HepG2 (cell line): ENCODE results near the gene C9orf50. TPM values are rescaled to one million over a fixed set of nuclear protein-coding genes. Genes with fewer than 3 reads are reported as not detected.
A peak's percentile ranks its signal among the peaks of the same experiment; 100 is the strongest.

ENCODE experiments used
- FOXA1 ChIP-seq, 2 experiments: fragments of 450-650 bp in 1 of 2; sonication (generic) in 1 of 2; formaldehyde crosslinking in 1 of 2; IDR thresholded peaks; 2 replicates each; pipeline versions ENCODE4 v1.4.0 to v1.6.1; 2016 to 2020; ENCODE audit warnings: missing genetic modification reagents in 1 of 2
- NAIF1 ChIP-seq: sonication (generic); formaldehyde crosslinking; IDR thresholded peaks from 2 replicates; pipeline ENCODE4 v1.5.0; 2020; ENCODE audit warnings: mild to moderate bottlenecking, missing genetic modification reagents, borderline replicate concordance
- NFE2L1 ChIP-seq: sonication (generic); formaldehyde crosslinking; IDR thresholded peaks from 2 replicates; pipeline ENCODE4 v1.4.0; 2020; ENCODE audit warnings: missing genetic modification reagents, mild to moderate bottlenecking, borderline replicate concordance
- NR2F1 ChIP-seq, 2 experiments: fragments of 450-650 bp in 1 of 2; formaldehyde crosslinking in 1 of 2; IDR thresholded peaks; 2 replicates each; pipeline versions ENCODE4 v1.5.0 to v1.6.1; 2016 to 2020; ENCODE audit warnings: mild to moderate bottlenecking in 1 of 2, missing compliant biosample characterization in 1 of 2, missing genetic modification reagents in 1 of 2, moderate library complexity in 1 of 2
- NR2F6 ChIP-seq, 2 experiments: IDR thresholded peaks; 2 replicates each; pipeline ENCODE4 v1.6.1; 2016; ENCODE audit warnings: antibody characterized with exemption in 1 of 2, mild to moderate bottlenecking in 1 of 2
- SNAPC2 ChIP-seq: sonication (generic); formaldehyde crosslinking; IDR thresholded peaks from 2 replicates; pipeline ENCODE4 v1.8.1; 2022; ENCODE audit warnings: mild to moderate bottlenecking, missing genetic modification reagents
- SP5 ChIP-seq: IDR thresholded peaks from 2 replicates; pipeline ENCODE4 v1.6.1; 2016; ENCODE audit warnings: low read depth, borderline replicate concordance
- SPEN ChIP-seq: sonication (generic); formaldehyde crosslinking; IDR thresholded peaks from 2 replicates; pipeline ENCODE4 v1.5.1; 2020; ENCODE audit warnings: low read depth, mild to moderate bottlenecking, missing genetic modification reagents
- TBX2 ChIP-seq: sonication (generic); formaldehyde crosslinking; IDR thresholded peaks from 2 replicates; pipeline ENCODE4 v1.5.0; 2020; ENCODE audit warnings: missing genetic modification reagents, mild to moderate bottlenecking, borderline replicate concordance
- ZNF274 ChIP-seq: sonication (generic); formaldehyde crosslinking; IDR thresholded peaks from 2 replicates; pipeline ENCODE4 v1.5.1; 2020; ENCODE audit warnings: mild to moderate bottlenecking, missing genetic modification reagents
- ZNF343 ChIP-seq: sonication (generic); formaldehyde crosslinking; IDR thresholded peaks from 2 replicates; pipeline ENCODE4 v1.4.0; 2020; ENCODE audit warnings: mild to moderate bottlenecking, missing genetic modification reagents
- ZNF775 ChIP-seq: sonication (generic); formaldehyde crosslinking; IDR thresholded peaks from 2 replicates; pipeline ENCODE4 v1.4.0; 2020; ENCODE audit warnings: missing genetic modification reagents, mild to moderate bottlenecking, moderate library complexity, borderline replicate concordance
- polyA plus RNA-seq, 8 experiments: library from polyadenylated mRNA; depleted of rRNA in 3 of 8; stranded (reverse) in 7 of 8; unstranded in 1 of 8; fragments of >200 nt; fragmentation: Illumina TruSeq in 4 of 8; extraction: Trizol in 4 of 8; gene quantifications; 2 replicates each; pipeline versions ENCODE4 v1.2.1 to v1.2.3, GENCODE V29; 2011 to 2016; ENCODE audit warnings: low read depth in 4 of 8, missing spikeins in 1 of 8, mixed read lengths in 1 of 8; ENCODE audit not compliant: insufficient read depth in 1 of 8
- total RNA-seq, 5 experiments: library from RNA; depleted of rRNA; stranded (reverse); fragments of >200 nt; fragmentation: Illumina TruSeq; extraction: Trizol; gene quantifications; 2 replicates each; pipeline ENCODE4 v1.2.3, GENCODE V29; 2016; ENCODE audit warnings: low read depth in 1 of 5
- TF ChIP-seq, protein P1 (sequence below): sonication (generic); formaldehyde crosslinking; IDR thresholded peaks from 2 replicates; pipeline ENCODE4 v1.4.0; 2020; ENCODE audit warnings: missing genetic modification reagents
- TF ChIP-seq, protein P2 (sequence below): sonication (generic); formaldehyde crosslinking; IDR thresholded peaks from 2 replicates; pipeline ENCODE4 v1.4.0; 2020; ENCODE audit warnings: missing genetic modification reagents
- TF ChIP-seq, protein P3 (sequence below): sonication (generic); formaldehyde crosslinking; IDR thresholded peaks from 2 replicates; pipeline ENCODE4 v1.5.1; 2020; ENCODE audit warnings: mild to moderate bottlenecking, moderate library complexity, missing genetic modification reagents
- TF ChIP-seq, protein P4 (sequence below): fragments of 450-650 bp; IDR thresholded peaks from 2 replicates; pipeline ENCODE4 v1.6.1; 2016
- TF ChIP-seq, protein P5 (sequence below): sonication (generic); formaldehyde crosslinking; IDR thresholded peaks from 2 replicates; pipeline ENCODE4 v1.4.0; 2020; ENCODE audit warnings: missing genetic modification reagents, borderline replicate concordance

C9orf50 gene
- total and polyA plus RNA-seq, 2 of the 13 experiments (the other 11 are each of a cell fraction or from before 2014, with no cell fraction given), result not detected

DNA sequence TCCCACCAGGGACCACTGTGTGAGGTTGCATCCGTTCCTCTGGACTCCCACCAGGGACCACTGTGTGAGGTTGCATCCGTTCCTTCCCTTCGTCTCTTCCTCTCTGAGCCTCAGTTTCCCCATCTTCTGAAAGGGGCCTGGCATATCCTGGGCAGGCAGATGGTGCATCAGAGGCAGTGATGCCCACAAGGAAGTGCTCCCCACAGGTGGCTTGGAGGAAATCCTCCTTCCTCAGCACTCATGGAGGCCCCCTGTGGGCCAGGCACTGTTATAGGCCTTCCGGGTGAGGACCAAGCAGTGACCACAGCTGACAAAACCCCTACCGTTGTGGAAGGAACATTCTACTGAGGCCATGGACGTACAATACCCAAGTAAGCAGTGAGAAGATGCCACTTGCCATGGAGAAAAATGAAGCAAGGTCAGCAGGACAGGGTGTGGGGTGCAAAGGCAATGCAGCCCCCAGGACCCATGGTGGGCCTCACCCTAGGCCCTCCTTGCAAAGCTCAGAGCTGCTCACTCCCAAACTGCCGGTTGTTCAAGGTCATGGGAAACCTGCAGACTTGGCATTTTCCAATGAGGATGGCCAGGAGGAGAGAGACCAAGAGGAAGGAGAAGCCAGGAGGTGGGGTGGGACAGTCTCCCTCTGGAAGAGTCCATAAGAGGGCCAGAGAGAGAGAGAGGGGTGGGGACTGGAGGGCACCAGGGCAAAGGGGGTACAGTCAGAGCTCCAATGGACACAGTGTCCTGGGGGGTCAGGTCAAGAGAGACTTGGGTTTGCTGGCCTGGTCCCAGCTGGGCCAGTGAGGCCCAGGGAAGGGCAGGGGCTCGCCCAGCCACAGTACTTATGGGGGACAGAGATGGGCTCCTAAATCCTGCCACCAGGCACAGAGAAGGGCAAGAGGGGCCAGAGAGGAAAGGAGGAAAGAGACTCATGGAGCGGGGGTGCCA, 51.1 kb downstream of the C9orf50 start (continued):
- TF ChIP-seq, protein P1, sequence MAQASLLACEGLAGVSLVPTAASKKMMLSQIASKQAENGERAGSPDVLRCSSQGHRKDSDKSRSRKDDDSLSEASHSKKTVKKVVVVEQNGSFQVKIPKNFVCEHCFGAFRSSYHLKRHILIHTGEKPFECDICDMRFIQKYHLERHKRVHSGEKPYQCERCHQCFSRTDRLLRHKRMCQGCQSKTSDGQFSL (CRISPR knock-in tag), result peak; percentile 28; the same call in 1 of the 2 replicates
- TF ChIP-seq NR2F6 (IDR thresholded peaks at IDR 0.05), result peak; percentile 34; the same call in 1 of the 2 replicates
- TF ChIP-seq NR2F6 (CRISPR knock-in tag; IDR thresholded peaks at IDR 0.05), result 0 out of 2 replicates have a peak, but pooled peaks have one; percentile 11
- 0 out of 2 replicates have a peak, but pooled peaks have one; percentile 1 for TF ChIP-seq ZNF343
- no peak for TF ChIP-seq NFE2L1 (CRISPR knock-in tag)
- TF ChIP-seq, protein P2, sequence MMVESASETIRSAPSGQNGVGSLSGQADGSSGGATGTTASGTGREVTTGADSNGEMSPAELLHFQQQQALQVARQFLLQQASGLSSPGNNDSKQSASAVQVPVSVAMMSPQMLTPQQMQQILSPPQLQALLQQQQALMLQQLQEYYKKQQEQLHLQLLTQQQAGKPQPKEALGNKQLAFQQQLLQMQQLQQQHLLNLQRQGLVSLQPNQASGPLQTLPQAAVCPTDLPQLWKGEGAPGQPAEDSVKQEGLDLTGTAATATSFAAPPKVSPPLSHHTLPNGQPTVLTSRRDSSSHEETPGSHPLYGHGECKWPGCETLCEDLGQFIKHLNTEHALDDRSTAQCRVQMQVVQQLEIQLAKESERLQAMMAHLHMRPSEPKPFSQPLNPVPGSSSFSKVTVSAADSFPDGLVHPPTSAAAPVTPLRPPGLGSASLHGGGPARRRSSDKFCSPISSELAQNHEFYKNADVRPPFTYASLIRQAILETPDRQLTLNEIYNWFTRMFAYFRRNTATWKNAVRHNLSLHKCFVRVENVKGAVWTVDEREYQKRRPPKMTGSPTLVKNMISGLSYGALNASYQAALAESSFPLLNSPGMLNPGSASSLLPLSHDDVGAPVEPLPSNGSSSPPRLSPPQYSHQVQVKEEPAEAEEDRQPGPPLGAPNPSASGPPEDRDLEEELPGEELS (CRISPR knock-in tag), result peak; percentile 38; the same call in 1 of the 2 replicates
- TF ChIP-seq ZNF274 (CRISPR knock-in tag), result peak; percentile 63
- TF ChIP-seq, protein P3, sequence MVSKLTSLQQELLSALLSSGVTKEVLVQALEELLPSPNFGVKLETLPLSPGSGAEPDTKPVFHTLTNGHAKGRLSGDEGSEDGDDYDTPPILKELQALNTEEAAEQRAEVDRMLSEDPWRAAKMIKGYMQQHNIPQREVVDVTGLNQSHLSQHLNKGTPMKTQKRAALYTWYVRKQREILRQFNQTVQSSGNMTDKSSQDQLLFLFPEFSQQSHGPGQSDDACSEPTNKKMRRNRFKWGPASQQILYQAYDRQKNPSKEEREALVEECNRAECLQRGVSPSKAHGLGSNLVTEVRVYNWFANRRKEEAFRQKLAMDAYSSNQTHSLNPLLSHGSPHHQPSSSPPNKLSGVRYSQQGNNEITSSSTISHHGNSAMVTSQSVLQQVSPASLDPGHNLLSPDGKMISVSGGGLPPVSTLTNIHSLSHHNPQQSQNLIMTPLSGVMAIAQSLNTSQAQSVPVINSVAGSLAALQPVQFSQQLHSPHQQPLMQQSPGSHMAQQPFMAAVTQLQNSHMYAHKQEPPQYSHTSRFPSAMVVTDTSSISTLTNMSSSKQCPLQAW (CRISPR knock-in tag), result peak; percentile 41; the same call in 1 of the 2 replicates
- TF ChIP-seq NR2F1 (CRISPR knock-in tag; IDR thresholded peaks at IDR 0.05), result no peak
- TF ChIP-seq TBX2 (CRISPR knock-in tag), result peak; percentile 44; the same call in 1 of the 2 replicates
- TF ChIP-seq, protein P4, sequence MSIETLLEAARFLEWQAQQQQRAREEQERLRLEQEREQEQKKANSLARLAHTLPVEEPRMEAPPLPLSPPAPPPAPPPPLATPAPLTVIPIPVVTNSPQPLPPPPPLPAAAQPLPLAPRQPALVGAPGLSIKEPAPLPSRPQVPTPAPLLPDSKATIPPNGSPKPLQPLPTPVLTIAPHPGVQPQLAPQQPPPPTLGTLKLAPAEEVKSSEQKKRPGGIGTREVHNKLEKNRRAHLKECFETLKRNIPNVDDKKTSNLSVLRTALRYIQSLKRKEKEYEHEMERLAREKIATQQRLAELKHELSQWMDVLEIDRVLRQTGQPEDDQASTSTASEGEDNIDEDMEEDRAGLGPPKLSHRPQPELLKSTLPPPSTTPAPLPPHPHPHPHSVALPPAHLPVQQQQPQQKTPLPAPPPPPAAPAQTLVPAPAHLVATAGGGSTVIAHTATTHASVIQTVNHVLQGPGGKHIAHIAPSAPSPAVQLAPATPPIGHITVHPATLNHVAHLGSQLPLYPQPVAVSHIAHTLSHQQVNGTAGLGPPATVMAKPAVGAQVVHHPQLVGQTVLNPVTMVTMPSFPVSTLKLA, result no peak
- TF ChIP-seq SP5, result peak; percentile 6; the same call in 1 of the 2 replicates
- TF ChIP-seq NAIF1 (CRISPR knock-in tag), result no peak
- no peak for TF ChIP-seq SNAPC2 (CRISPR knock-in tag)
- TF ChIP-seq SPEN (CRISPR knock-in tag), result peak; percentile 25
- TF ChIP-seq FOXA1 (IDR thresholded peaks at IDR 0.05), result no peak
- peak; percentile 21; the same call in 1 of the 2 replicates for TF ChIP-seq FOXA1 (CRISPR knock-in tag; IDR thresholded peaks at IDR 0.05)
- TF ChIP-seq ZNF775 (CRISPR knock-in tag), result no peak
- TF ChIP-seq, protein P5, sequence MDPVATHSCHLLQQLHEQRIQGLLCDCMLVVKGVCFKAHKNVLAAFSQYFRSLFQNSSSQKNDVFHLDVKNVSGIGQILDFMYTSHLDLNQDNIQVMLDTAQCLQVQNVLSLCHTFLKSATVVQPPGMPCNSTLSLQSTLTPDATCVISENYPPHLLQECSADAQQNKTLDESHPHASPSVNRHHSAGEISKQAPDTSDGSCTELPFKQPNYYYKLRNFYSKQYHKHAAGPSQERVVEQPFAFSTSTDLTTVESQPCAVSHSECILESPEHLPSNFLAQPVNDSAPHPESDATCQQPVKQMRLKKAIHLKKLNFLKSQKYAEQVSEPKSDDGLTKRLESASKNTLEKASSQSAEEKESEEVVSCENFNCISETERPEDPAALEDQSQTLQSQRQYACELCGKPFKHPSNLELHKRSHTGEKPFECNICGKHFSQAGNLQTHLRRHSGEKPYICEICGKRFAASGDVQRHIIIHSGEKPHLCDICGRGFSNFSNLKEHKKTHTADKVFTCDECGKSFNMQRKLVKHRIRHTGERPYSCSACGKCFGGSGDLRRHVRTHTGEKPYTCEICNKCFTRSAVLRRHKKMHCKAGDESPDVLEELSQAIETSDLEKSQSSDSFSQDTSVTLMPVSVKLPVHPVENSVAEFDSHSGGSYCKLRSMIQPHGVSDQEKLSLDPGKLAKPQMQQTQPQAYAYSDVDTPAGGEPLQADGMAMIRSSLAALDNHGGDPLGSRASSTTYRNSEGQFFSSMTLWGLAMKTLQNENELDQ (CRISPR knock-in tag), result no peak
